ENCODE data around the gene INPP5K. TPM values are rescaled to one million over a fixed set of nuclear protein-coding genes. Genes with fewer than 3 reads are reported as not detected.

Gene INPP5K
- total RNA-seq, 1 donor = 51.4 TPM

- H3K27ac ChIP-seq (ENCODE audit: low read depth, low read length) = peak overlapping the region; percentile 69
Observed at GRCh38 chr17:1562176-1562643, 45.8 kb upstream of the INPP5K start.

GRCh38 chr17:1561420-1562175 lies 45.2 kb upstream of the INPP5K start:
- TF ChIP-seq, protein P1, sequence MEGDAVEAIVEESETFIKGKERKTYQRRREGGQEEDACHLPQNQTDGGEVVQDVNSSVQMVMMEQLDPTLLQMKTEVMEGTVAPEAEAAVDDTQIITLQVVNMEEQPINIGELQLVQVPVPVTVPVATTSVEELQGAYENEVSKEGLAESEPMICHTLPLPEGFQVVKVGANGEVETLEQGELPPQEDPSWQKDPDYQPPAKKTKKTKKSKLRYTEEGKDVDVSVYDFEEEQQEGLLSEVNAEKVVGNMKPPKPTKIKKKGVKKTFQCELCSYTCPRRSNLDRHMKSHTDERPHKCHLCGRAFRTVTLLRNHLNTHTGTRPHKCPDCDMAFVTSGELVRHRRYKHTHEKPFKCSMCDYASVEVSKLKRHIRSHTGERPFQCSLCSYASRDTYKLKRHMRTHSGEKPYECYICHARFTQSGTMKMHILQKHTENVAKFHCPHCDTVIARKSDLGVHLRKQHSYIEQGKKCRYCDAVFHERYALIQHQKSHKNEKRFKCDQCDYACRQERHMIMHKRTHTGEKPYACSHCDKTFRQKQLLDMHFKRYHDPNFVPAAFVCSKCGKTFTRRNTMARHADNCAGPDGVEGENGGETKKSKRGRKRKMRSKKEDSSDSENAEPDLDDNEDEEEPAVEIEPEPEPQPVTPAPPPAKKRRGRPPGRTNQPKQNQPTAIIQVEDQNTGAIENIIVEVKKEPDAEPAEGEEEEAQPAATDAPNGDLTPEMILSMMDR (IDR thresholded peaks at IDR 0.05; ENCODE audit: extremely low read depth, low read depth, low read length) = no peak
- Histone ChIP-seq H3K27ac (ENCODE audit: low read depth, low read length) (peak overlapping the region; percentile 69), H3K4me3 (ENCODE audit: insufficient read depth, low read length) (peak overlapping the region; percentile 84), H3K36me3 (ENCODE audit: insufficient read depth, low read length) (peaks cover 1% of the 10 kb centered on the region), H4K20me1 (ENCODE audit: insufficient read depth, low read length) (peaks cover 46% of the 10 kb centered on the region), H3K4me2 (ENCODE audit: insufficient read depth, low read length) (peak overlapping the region; percentile 97), H3K4me1 (ENCODE audit: insufficient read depth, low read length) (peaks cover 16% of the 10 kb centered on the region), H3K9me3 (ENCODE audit: low read depth, low read length) (no peaks in the 10 kb centered on the region), H3K27me3 (ENCODE audit: insufficient read depth, low read length) (no peaks in the 10 kb centered on the region), H3K79me2 (ENCODE audit: insufficient read depth, low read length) (peaks cover 54% of the 10 kb centered on the region), H2AFZ (ENCODE audit: low read length) (peak overlapping the region; percentile 22)
- peak; percentile 94 for DNase-seq (ENCODE audit: insufficient read length, low spot score, missing footprints)

More at GRCh38 chr17:1562176-1562643, 45.8 kb upstream of the INPP5K start:
- TF ChIP-seq, protein P1 (IDR thresholded peaks at IDR 0.05; ENCODE audit: extremely low read depth, low read depth, low read length) = no peak
- Histone ChIP-seq H3K36me3 (ENCODE audit: insufficient read depth, low read length) (no peaks in the 10 kb centered on the region), H3K4me3 (ENCODE audit: insufficient read depth, low read length) (peak overlapping the region; percentile 84), H3K4me2 (ENCODE audit: insufficient read depth, low read length) (peak overlapping the region; percentile 97), H2AFZ (ENCODE audit: low read length) (no peak overlapping the region), H3K4me1 (ENCODE audit: insufficient read depth, low read length) (peaks cover 14% of the 10 kb centered on the region), H3K9me3 (ENCODE audit: low read depth, low read length) (no peaks in the 10 kb centered on the region), H3K27me3 (ENCODE audit: insufficient read depth, low read length) (no peaks in the 10 kb centered on the region), H4K20me1 (ENCODE audit: insufficient read depth, low read length) (peaks cover 43% of the 10 kb centered on the region), H3K79me2 (ENCODE audit: insufficient read depth, low read length) (peaks cover 48% of the 10 kb centered on the region)
- DNase-seq (ENCODE audit: insufficient read length, low spot score, missing footprints) = peak; percentile 96

- H3K4me2 ChIP-seq (ENCODE audit: insufficient read depth, low read length) = peak overlapping the region; percentile 97
- peaks cover 16% of the 10 kb centered on the region for H3K4me1 ChIP-seq (ENCODE audit: insufficient read depth, low read length)
- no peak overlapping the region for H2AFZ ChIP-seq (ENCODE audit: low read length)
- TF ChIP-seq, protein P1 (IDR thresholded peaks at IDR 0.05; ENCODE audit: extremely low read depth, low read depth, low read length) = no peak
- peak; percentile 73 for DNase-seq (ENCODE audit: insufficient read length, low spot score, missing footprints)
- peaks cover 4% of the 10 kb centered on the region for H3K36me3 ChIP-seq (ENCODE audit: insufficient read depth, low read length)
- no peaks in the 10 kb centered on the region for H3K9me3 ChIP-seq (ENCODE audit: low read depth, low read length)
- H4K20me1 ChIP-seq (ENCODE audit: insufficient read depth, low read length) = peaks cover 52% of the 10 kb centered on the region
- no peak overlapping the region for H3K27ac ChIP-seq (ENCODE audit: low read depth, low read length)
- H3K27me3 ChIP-seq (ENCODE audit: insufficient read depth, low read length) = no peaks in the 10 kb centered on the region
- H3K4me3 ChIP-seq (ENCODE audit: insufficient read depth, low read length) = peak overlapping the region; percentile 84
- peaks cover 61% of the 10 kb centered on the region for H3K79me2 ChIP-seq (ENCODE audit: insufficient read depth, low read length)
Observed at GRCh38 chr17:1560858-1561355, 44.5 kb upstream of the INPP5K start.

Measured in osteoblast (primary cell).